Measurements from ENCODE around the gene DLG4.
"Not testable (repeated sequence)": the region's sequence is repeated elsewhere in the genome, so short reads cannot be mapped to it uniquely, and the experiment has no call there.

Gene DLG4

GRCh38 chr17:7184647-7185046 is 35.0 kb downstream of the DLG4 start:
- DNase-seq (ENCODE audit: low spot score) = no peak
- in situ Hi-C loops (cut with MboI; ENCODE audit: low sequenced_read_pairs, unreplicated experiment) = no loop called here
- TF ChIP-seq CTCF (IDR thresholded peaks at IDR 0.05; ENCODE audit: borderline replicate concordance, control extremely low read depth, extremely low read depth, insufficient read depth, missing control alignments) = no peak

GRCh38 chr17:7184091-7184488 is 35.5 kb downstream of the DLG4 start:
- in situ Hi-C loops (cut with MboI; ENCODE audit: low sequenced_read_pairs, unreplicated experiment) = no loop called here
- DNase-seq (ENCODE audit: low spot score) = no peak
- no peak for TF ChIP-seq CTCF (IDR thresholded peaks at IDR 0.05; ENCODE audit: borderline replicate concordance, control extremely low read depth, extremely low read depth, insufficient read depth, missing control alignments)

- TF ChIP-seq CTCF (IDR thresholded peaks at IDR 0.05; ENCODE audit: borderline replicate concordance, control extremely low read depth, extremely low read depth, insufficient read depth, missing control alignments) = no peak
- in situ Hi-C loops (cut with MboI; ENCODE audit: low sequenced_read_pairs, unreplicated experiment) = no loop called here
- DNase-seq (ENCODE audit: low spot score) = no peak
Observed at GRCh38 chr17:7183433-7184090, 36.1 kb downstream of the DLG4 start.

GRCh38 chr17:7182101-7182500 is 37.5 kb downstream of the DLG4 start:
- DNase-seq (ENCODE audit: low spot score); in situ Hi-C loops (cut with MboI; ENCODE audit: low sequenced_read_pairs, unreplicated experiment): not testable (repeated sequence)

- in situ Hi-C loops (cut with MboI; ENCODE audit: low sequenced_read_pairs, unreplicated experiment) = no loop called here
- no peak for DNase-seq (ENCODE audit: low spot score)
- TF ChIP-seq CTCF (IDR thresholded peaks at IDR 0.05; ENCODE audit: borderline replicate concordance, control extremely low read depth, extremely low read depth, insufficient read depth, missing control alignments) = no peak
Observed at GRCh38 chr17:7179317-7180254, 40.0 kb downstream of the DLG4 start, which contains the start of gene ASGR1. ASGR1 (minus strand) TSS chr17:7179370; CDS start chr17:7178563, 807 bp downstream.

DNA sequence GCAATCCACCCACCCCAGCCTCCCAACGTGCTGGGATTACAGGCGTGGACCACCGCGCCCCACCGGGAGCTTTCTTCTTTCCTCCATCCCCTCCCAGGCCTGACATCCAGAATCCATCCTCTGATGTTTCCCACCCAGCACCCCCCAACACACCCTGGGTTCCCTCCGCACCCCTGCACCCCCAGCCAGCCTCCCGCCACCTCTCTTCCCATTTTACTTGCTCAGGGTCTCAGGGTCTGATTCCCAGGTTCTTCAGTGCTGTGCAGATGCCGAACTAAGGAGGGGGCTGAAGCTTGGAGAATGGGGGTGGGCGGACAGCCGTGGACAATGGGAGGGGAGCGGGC is 40.7 kb downstream of the DLG4 start:
- no peak for TF ChIP-seq CTCF (IDR thresholded peaks at IDR 0.05; ENCODE audit: borderline replicate concordance, control extremely low read depth, extremely low read depth, insufficient read depth, missing control alignments)
- no peak for DNase-seq (ENCODE audit: low spot score)
- in situ Hi-C loops (cut with MboI; ENCODE audit: low sequenced_read_pairs, unreplicated experiment) = no loop called here

- DNase-seq (ENCODE audit: low spot score) = no peak
- no peak for TF ChIP-seq CTCF (IDR thresholded peaks at IDR 0.05; ENCODE audit: borderline replicate concordance, control extremely low read depth, extremely low read depth, insufficient read depth, missing control alignments)
- in situ Hi-C loops (cut with MboI; ENCODE audit: low sequenced_read_pairs, unreplicated experiment) = no loop called here
Observed at GRCh38 chr17:7177954-7178477, 41.6 kb downstream of the DLG4 start.

Data from GM13976 (cell line).